ENCODE data around the gene BBS9. TPM values are rescaled to one million over a fixed set of nuclear protein-coding genes. Genes with fewer than 3 reads are reported as not detected.

The BBS9 gene
- total RNA-seq, 1 experiment from 2014 or later: 5.7 TPM

- Histone ChIP-seq H3K4me2 (ENCODE audit: low read length) (no peak overlapping the region), H3K4me1 (ENCODE audit: insufficient read depth, low read length) (no peaks in the 10 kb centered on the region), H3K27ac (ENCODE audit: low read length) (no peak overlapping the region), H3K9me3 (ENCODE audit: low read length) (no peaks in the 10 kb centered on the region), H3K9me2 (replicated peaks; ENCODE audit: low read length) (no peaks in the 10 kb centered on the region), H3K79me2 (ENCODE audit: low read length) (no peaks in the 10 kb centered on the region), H4K20me1 (ENCODE audit: low read length) (no peaks in the 10 kb centered on the region), H3K36me3 (ENCODE audit: low read depth, low read length) (no peaks in the 10 kb centered on the region), H2AFZ (ENCODE audit: low read length) (no peak overlapping the region), H3K27me3 (ENCODE audit: low read length) (no peaks in the 10 kb centered on the region), H3F3A (ENCODE audit: low read length, unreplicated experiment) (no peaks in the 10 kb centered on the region), H3K9ac (ENCODE audit: low read length) (no peak overlapping the region), H3K4me3 (ENCODE audit: low read length) (no peak overlapping the region)
- no peak for DNase-seq
- intact Hi-C loops (cut with micrococcal nuclease): no loop called here
- ATAC-seq: no peak
- CTCF ChIA-PET: no interaction called here
- no TSS peak for BruUV-seq (replicated peaks)
- TF ChIP-seq EZH2phosphoT487 (IDR thresholded peaks at IDR 0.05; ENCODE audit: borderline replicate concordance, low read length) (no peak), EZH2 (IDR thresholded peaks at IDR 0.05; ENCODE audit: low read length, unreplicated experiment) (no peak), CTCF (conservative IDR thresholded peaks at IDR 0.05; ENCODE audit: low read depth, low read length) (no peak)
- POLR2A ChIA-PET (ENCODE audit: unreplicated experiment): no interaction called here
Measured at GRCh38 chr7:33210958-33211357, 81.6 kb downstream of the BBS9 start.

- Histone ChIP-seq H3K36me3 (ENCODE audit: low read depth, low read length) (no peaks in the 10 kb centered on the region), H3K4me3 (ENCODE audit: low read length) (no peak overlapping the region), H3K9ac (ENCODE audit: low read length) (no peak overlapping the region), H3F3A (ENCODE audit: low read length, unreplicated experiment) (no peaks in the 10 kb centered on the region), H3K4me1 (ENCODE audit: insufficient read depth, low read length) (no peaks in the 10 kb centered on the region), H2AFZ (ENCODE audit: low read length) (no peak overlapping the region), H3K9me3 (ENCODE audit: low read length) (no peaks in the 10 kb centered on the region), H3K9me2 (replicated peaks; ENCODE audit: low read length) (no peaks in the 10 kb centered on the region), H4K20me1 (ENCODE audit: low read length) (no peaks in the 10 kb centered on the region), H3K27ac (ENCODE audit: low read length) (no peak overlapping the region), H3K4me2 (ENCODE audit: low read length) (no peak overlapping the region), H3K27me3 (ENCODE audit: low read length) (no peaks in the 10 kb centered on the region), H3K79me2 (ENCODE audit: low read length) (no peaks in the 10 kb centered on the region)
- BruUV-seq (replicated peaks): no TSS peak
- no peak for ATAC-seq
- POLR2A ChIA-PET (ENCODE audit: unreplicated experiment): no interaction called here
- intact Hi-C loops (cut with micrococcal nuclease): no loop called here
- CTCF ChIA-PET: no interaction called here
- DNase-seq: no peak
- no peak for TF ChIP-seq CTCF (conservative IDR thresholded peaks at IDR 0.05; ENCODE audit: low read depth, low read length)
- no peak for TF ChIP-seq EZH2phosphoT487 (IDR thresholded peaks at IDR 0.05; ENCODE audit: borderline replicate concordance, low read length)
- no peak for TF ChIP-seq EZH2 (IDR thresholded peaks at IDR 0.05; ENCODE audit: low read length, unreplicated experiment)
Measured at GRCh38 chr7:33212144-33212543, 82.8 kb downstream of the BBS9 start.

GRCh38 chr7:33215992-33216391, 86.6 kb downstream of the BBS9 start:
- DNase-seq: no peak
- no peak overlapping the region for H2AFZ ChIP-seq (ENCODE audit: low read length)
- no peak overlapping the region for H3K4me3 ChIP-seq (ENCODE audit: low read length)
- ATAC-seq: no peak
- H3K9me2 ChIP-seq (replicated peaks; ENCODE audit: low read length): no peaks in the 10 kb centered on the region
- H3K4me2 ChIP-seq (ENCODE audit: low read length): no peak overlapping the region
- H3K27me3 ChIP-seq (ENCODE audit: low read length): no peaks in the 10 kb centered on the region
- TF ChIP-seq CTCF (conservative IDR thresholded peaks at IDR 0.05; ENCODE audit: low read depth, low read length) (no peak), EZH2phosphoT487 (IDR thresholded peaks at IDR 0.05; ENCODE audit: borderline replicate concordance, low read length) (no peak), EZH2 (IDR thresholded peaks at IDR 0.05; ENCODE audit: low read length, unreplicated experiment) (no peak)
- H3K27ac ChIP-seq (ENCODE audit: low read length): no peak overlapping the region
- H3K36me3 ChIP-seq (ENCODE audit: low read depth, low read length): no peaks in the 10 kb centered on the region
- no peaks in the 10 kb centered on the region for H3K4me1 ChIP-seq (ENCODE audit: insufficient read depth, low read length)
- no peaks in the 10 kb centered on the region for H4K20me1 ChIP-seq (ENCODE audit: low read length)
- H3F3A ChIP-seq (ENCODE audit: low read length, unreplicated experiment): no peaks in the 10 kb centered on the region
- POLR2A ChIA-PET (ENCODE audit: unreplicated experiment): no interaction called here
- intact Hi-C loops (cut with micrococcal nuclease): no loop called here
- no peaks in the 10 kb centered on the region for H3K9me3 ChIP-seq (ENCODE audit: low read length)
- H3K79me2 ChIP-seq (ENCODE audit: low read length): no peaks in the 10 kb centered on the region
- CTCF ChIA-PET: no interaction called here
- no peak overlapping the region for H3K9ac ChIP-seq (ENCODE audit: low read length)
- no TSS peak for BruUV-seq (replicated peaks)
